ENCODE results near the gene EGLN1.

DNA sequence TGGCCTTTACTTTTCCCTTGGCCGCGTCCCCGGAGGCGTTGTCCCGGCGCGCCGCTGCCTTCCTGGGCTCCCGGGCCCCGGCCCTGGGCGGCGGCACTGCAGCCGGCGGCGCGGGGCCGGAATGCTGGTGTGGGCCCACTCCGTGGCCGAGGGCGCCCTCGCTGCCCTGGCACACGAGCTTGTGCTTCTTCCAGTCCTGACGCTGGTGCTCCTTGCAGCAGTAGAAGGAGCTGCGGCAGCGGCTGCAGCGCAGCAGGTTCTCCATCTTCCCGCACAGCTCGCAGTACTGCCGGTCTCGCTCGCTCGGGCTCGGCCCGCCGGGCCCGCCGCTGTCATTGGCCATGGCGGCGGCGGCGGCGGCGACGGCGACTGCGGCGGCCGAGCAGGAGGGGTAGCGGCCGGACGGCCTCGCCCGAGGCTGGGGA lies 529 bp downstream of the EGLN1 start:
- TF ChIP-seq EP300 (IDR thresholded peaks at IDR 0.05; ENCODE audit: borderline replicate concordance) (no peak; the same call in 1 of the 2 replicates), CEBPB (IDR thresholded peaks at IDR 0.05) (no peak), YY1 (IDR thresholded peaks at IDR 0.05; ENCODE audit: low read depth) (no peak; the same call in 1 of the 2 replicates), RAD21 (IDR thresholded peaks at IDR 0.05; ENCODE audit: low read depth) (no peak), TAF1 (IDR thresholded peaks at IDR 0.05; ENCODE audit: low read depth) (no peak), FOXM1 (IDR thresholded peaks at IDR 0.05; ENCODE audit: borderline replicate concordance, low read depth) (no peak), TEAD4 (IDR thresholded peaks at IDR 0.05) (no peak), TCF12 (IDR thresholded peaks at IDR 0.05; ENCODE audit: low read depth) (no peak), CREB1 (IDR thresholded peaks at IDR 0.05; ENCODE audit: low read depth) (no peak), EGR1 (IDR thresholded peaks at IDR 0.05) (no peak)
- TF ChIP-seq, protein P1, sequence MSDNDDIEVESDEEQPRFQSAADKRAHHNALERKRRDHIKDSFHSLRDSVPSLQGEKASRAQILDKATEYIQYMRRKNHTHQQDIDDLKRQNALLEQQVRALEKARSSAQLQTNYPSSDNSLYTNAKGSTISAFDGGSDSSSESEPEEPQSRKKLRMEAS (IDR thresholded peaks at IDR 0.05) = no peak
- TF ChIP-seq, protein P2, sequence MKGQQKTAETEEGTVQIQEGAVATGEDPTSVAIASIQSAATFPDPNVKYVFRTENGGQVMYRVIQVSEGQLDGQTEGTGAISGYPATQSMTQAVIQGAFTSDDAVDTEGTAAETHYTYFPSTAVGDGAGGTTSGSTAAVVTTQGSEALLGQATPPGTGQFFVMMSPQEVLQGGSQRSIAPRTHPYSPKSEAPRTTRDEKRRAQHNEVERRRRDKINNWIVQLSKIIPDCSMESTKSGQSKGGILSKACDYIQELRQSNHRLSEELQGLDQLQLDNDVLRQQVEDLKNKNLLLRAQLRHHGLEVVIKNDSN (IDR thresholded peaks at IDR 0.05) = no peak
- TF ChIP-seq, protein P3, sequence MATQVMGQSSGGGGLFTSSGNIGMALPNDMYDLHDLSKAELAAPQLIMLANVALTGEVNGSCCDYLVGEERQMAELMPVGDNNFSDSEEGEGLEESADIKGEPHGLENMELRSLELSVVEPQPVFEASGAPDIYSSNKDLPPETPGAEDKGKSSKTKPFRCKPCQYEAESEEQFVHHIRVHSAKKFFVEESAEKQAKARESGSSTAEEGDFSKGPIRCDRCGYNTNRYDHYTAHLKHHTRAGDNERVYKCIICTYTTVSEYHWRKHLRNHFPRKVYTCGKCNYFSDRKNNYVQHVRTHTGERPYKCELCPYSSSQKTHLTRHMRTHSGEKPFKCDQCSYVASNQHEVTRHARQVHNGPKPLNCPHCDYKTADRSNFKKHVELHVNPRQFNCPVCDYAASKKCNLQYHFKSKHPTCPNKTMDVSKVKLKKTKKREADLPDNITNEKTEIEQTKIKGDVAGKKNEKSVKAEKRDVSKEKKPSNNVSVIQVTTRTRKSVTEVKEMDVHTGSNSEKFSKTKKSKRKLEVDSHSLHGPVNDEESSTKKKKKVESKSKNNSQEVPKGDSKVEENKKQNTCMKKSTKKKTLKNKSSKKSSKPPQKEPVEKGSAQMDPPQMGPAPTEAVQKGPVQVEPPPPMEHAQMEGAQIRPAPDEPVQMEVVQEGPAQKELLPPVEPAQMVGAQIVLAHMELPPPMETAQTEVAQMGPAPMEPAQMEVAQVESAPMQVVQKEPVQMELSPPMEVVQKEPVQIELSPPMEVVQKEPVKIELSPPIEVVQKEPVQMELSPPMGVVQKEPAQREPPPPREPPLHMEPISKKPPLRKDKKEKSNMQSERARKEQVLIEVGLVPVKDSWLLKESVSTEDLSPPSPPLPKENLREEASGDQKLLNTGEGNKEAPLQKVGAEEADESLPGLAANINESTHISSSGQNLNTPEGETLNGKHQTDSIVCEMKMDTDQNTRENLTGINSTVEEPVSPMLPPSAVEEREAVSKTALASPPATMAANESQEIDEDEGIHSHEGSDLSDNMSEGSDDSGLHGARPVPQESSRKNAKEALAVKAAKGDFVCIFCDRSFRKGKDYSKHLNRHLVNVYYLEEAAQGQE (IDR thresholded peaks at IDR 0.05; ENCODE audit: low read depth) = no peak
